ENCODE measurements around the gene CYB561D1.

The CYB561D1 gene

GRCh38 chr1:109548321-109549267 is 54.7 kb downstream of the CYB561D1 start, which contains the start of gene GNAI3:
Gene GNAI3 (plus strand): TSS chr1:109548615. CDS start chr1:109548721, 106 bp downstream.
- H3K27ac ChIP-seq (replicated peaks): peak within 1 kb of the TSS; percentile 91
- TF ChIP-seq SPI1 (IDR thresholded peaks at IDR 0.05; ENCODE audit: borderline replicate concordance, low read depth) (peak; percentile 95), GABPA (IDR thresholded peaks at IDR 0.05; ENCODE audit: low read depth) (peak; percentile 93), REST (IDR thresholded peaks at IDR 0.05; ENCODE audit: insufficient replicate concordance, low read depth) (no peak), CTCF (IDR thresholded peaks at IDR 0.05; ENCODE audit: insufficient read depth, low read length) (no peak), POLR2AphosphoS5 (IDR thresholded peaks at IDR 0.05; ENCODE audit: low read depth) (peak; percentile 94)
- no peaks in the 10 kb centered on the region for H3K27me3 ChIP-seq (ENCODE audit: insufficient read depth, poor library complexity, severe bottlenecking)
- DNase-seq (ENCODE audit: low read depth in 1 of 2, low spot score in 1 of 2): peak; percentile 97 to 98
- H3K4me3 ChIP-seq (replicated peaks; ENCODE audit: insufficient read depth, low read length): peak within 1 kb of the TSS; percentile 79

Data from HL-60 (cell line).